GM19328 (cell line): ENCODE results near the gene SLC25A39.

Experiments used
- ATAC-seq: cut with Tn5 transposase; IDR thresholded peaks from one replicate; pipeline ENCODE4 v1.9.1; 2021; ENCODE audit warnings: mild to moderate bottlenecking, moderate library complexity; ENCODE audit not compliant: unreplicated experiment

SLC25A39 gene

DNA sequence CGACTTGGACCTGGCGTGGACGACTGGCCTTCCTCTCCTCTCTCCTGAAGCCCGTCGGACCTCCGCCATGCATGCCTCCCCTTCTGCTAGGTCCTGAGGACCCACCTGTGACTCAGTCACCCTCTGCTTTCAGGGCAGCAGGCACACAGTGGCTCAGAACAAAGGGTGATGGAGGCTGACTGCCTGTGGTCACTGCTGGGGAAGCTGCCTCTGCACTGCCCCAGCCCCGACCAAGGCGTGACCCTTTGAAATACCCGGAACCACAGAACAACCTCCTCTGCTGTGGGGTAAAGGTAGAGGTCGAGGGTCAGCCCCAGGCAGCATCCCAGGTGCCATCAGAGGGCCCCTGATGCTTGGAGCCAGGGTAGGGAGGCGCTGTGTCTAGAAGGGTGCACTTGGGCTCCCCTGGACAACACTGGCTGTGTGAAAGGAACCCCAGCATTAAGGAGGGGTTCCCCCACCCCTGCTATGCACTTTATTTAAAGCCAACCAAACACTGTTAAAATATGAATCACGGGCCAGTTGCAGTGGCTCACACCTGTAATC, 44.2 kb downstream of the SLC25A39 start:
- ATAC-seq = no peak

DNA sequence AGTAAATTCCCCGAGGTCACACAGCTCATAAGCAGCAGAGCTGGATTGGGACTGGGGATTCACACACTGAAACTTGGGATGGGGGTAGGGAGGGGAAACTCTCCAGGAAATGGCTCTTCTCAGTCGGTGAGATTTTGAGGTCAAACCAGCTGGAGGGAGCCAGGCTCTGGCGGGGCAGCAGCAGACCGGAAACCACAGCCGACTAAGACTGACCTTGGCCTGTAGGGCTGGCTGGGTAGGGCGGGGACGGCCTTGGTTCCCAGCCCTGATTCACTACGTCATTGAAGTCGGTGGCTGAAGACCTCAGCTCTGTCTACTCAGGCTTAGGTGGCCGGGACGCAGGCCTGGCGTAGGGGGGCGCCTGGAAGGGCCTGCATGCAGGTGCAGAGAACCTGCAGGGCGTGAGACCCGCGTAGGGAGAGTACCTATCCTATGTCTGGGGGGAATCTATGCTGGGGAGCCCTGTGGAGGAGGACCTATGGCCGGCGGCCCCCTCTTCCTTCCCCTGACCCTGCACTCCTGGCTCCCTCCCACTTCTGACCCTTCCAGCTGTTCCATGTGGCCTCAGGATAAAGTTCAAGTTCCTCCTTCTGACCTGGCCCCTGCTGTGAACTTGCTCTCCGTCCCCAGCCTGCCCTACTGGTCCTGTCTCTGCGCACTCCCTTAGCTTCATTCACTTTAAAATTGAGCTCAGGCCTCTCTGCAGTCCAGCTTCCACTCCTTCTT, 44.8 kb downstream of the SLC25A39 start:
- no peak for ATAC-seq

DNA sequence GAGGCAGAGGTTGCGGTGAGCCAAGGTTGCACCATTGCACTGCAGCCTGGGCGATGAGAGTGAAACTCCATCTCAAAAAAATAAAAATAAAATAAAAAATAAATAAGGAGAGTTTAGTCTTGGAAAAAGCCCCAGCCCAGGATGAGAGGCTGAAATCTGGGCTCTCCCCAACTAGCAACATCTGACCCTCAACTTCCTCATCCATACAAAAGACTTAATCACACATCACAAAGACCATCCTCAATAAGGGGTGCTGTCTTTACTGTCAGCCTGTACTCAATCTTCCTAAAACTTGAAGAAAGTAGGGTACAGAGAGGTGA, 45.3 kb downstream of the SLC25A39 start:
- ATAC-seq = no peak

DNA sequence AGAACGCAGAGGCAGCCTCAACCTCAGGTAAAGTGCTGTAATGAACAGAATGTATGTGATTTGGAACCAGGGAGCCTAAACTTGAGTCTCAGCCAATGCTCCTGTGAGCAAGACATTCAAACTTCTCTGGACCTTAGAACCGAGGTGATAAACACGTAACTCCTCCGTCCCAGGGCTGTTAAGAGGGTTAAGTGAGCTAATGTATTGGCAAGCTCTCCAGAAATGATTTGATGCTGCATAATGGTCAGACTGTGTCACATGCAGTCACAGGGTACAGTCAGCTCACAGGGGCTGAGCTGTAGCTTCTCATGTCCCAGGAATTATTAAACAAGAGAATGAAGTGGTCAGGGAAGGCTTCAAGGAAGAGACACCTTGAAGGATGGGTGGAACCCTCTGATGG, 46.6 kb downstream of the SLC25A39 start:
- ATAC-seq = no peak

DNA sequence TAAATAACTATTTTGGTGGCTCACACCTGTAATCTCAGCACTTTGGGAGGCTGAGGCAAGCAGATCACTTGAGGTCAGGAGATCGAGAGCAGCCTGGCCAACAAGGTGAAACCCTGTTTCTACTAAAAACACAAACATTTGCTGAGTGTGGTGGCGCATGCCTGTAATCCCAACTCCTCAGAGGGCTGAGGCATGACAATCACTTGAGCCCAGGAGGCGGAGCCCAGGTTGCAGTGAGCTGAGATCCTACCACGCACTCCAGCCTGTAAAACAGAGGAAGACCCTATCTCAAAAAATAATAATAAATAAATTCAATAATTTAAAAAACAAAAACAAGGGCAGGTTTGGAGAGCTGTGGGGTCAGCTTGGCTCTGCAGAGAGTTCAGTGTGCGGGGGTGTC, 51.0 kb downstream of the SLC25A39 start:
- ATAC-seq = no peak

DNA sequence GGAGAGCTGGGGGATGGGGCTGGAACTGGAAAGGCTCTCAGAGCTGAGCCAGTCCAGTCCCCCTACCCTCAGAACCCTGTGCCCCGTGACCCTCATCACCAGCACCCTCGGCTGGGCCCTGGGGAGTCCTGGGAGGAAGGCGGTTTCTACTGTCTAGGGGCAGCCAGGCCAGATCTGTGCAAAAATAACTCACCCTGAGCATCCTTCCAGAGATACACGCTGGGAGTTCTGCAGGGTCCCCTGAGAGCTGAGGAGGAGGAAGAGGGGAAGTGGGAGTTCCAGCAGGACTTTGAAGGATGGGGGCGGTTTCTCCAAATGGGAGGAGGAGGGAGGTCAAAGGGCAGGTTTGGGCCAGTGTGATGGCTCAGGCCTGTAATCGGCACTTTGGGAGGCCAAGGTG, 51.7 kb downstream of the SLC25A39 start:
- ATAC-seq = no peak

DNA sequence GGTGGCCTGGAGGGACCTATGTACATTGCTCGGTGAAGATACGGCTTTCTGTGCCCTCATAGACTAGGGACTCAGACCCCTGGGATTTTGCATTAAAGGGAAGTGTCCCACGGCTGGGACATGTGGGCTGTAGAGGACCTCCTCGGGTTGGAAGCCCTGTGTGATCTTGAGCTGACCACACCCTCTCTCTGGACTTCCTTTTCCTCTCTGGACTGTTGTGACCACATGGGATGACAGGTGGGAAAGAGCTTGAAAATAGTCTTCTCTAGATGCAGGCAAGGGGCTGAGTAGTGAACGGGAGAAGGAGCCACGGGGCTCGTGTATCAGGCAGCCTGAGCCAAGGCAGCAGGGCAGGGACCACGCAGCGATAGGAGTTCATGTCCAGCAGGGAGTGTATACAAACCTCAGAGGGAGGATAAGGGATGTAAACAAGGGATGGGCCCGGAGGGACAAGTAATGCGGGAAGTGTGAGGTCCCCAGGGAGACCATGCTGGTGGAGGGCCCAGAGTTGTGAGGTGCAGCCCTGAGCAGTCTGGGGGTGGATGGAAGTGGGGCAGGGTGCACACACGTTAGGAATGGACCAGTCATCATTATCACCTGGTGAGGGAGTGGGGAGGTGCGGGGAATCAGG, 52.2 kb downstream of the SLC25A39 start:
- no peak for ATAC-seq
